ENCODE results near the gene WDPCP. TPM values are rescaled to one million over a fixed set of nuclear protein-coding genes. Genes with fewer than 3 reads are reported as not detected.

WDPCP gene
- total and polyA plus RNA-seq, 2 of the 8 experiments (the other 6 are each of a cell fraction or from before 2014, with no cell fraction given) = 9.3 to 25.8 TPM

GRCh38 chr2:63218800-63219526 lies 369.3 kb downstream of the WDPCP start:
- Histone ChIP-seq H3K27ac (ENCODE audit: low read depth, low read length) (no peak overlapping the region), H3K23ac (ENCODE audit: insufficient read length) (no peak overlapping the region), H2AK5ac (ENCODE audit: low read depth, low read length) (no peak overlapping the region), H3K36me3 (ENCODE audit: control insufficient read depth in 2 of 4, insufficient read depth in 4 of 4, low read length in 3 of 4) (no peaks in the 10 kb centered on the region), H2BK12ac (ENCODE audit: low read depth, low read length) (no peak overlapping the region), H3K56ac (replicated peaks; ENCODE audit: insufficient read length, low read depth, low read length) (no peak overlapping the region), H3K14ac (ENCODE audit: insufficient read length) (no peak overlapping the region), H3K4me3 (ENCODE audit: extremely low read depth in 1 of 4, insufficient read depth in 2 of 4, low read depth in 3 of 4, low read length in 4 of 4) (no peak overlapping the region), H2BK120ac (replicated peaks; ENCODE audit: low read depth, low read length) (no peak overlapping the region), H3K4ac (replicated peaks; ENCODE audit: insufficient read length, low read depth, low read length) (no peak overlapping the region), H3K23me2 (ENCODE audit: low read depth, low read length) (no peaks in the 10 kb centered on the region), H4K20me1 (replicated peaks in 1 of 2; ENCODE audit: control insufficient read depth in 1 of 2, insufficient read depth in 2 of 2, low read length in 2 of 2) (no peaks in the 10 kb centered on the region), H2BK15ac (ENCODE audit: low read length) (no peak overlapping the region), H3K4me2 (ENCODE audit: insufficient read depth in 1 of 2, low read depth in 2 of 2, low read length in 2 of 2) (no peak overlapping the region), H3K18ac (ENCODE audit: extremely low read depth, low read length) (no peak overlapping the region), H3K9ac (replicated peaks in 1 of 4; ENCODE audit: extremely low read depth in 1 of 4, low read depth in 3 of 4, low read length in 3 of 4) (no peak overlapping the region), H4K5ac (ENCODE audit: insufficient read length, low read depth, low read length) (no peak overlapping the region), H3K79me2 (ENCODE audit: control insufficient read depth in 1 of 2, insufficient read depth in 2 of 2, low read length in 2 of 2) (no peaks in the 10 kb centered on the region), H3K9me3 (ENCODE audit: insufficient read depth in 2 of 2, low read depth in 1 of 2, low read length in 1 of 2) (no peaks in the 10 kb centered on the region), H3K27me3 (replicated peaks in 1 of 4; ENCODE audit: control insufficient read depth in 3 of 4, extremely low read depth in 1 of 4, insufficient read depth in 3 of 4, low read length in 3 of 4) (no peaks in the 10 kb centered on the region), H4K91ac (replicated peaks; ENCODE audit: insufficient read length, low read length) (no peak overlapping the region), H2BK5ac (ENCODE audit: low read depth, low read length) (no peak overlapping the region), H3K79me1 (ENCODE audit: low read depth, low read length) (no peaks in the 10 kb centered on the region), H3K4me1 (replicated peaks in 1 of 4; ENCODE audit: control insufficient read depth in 3 of 4, insufficient read depth in 4 of 4, low read length in 3 of 4) (no peaks in the 10 kb centered on the region), H2BK20ac (ENCODE audit: low read length) (no peak overlapping the region), H4K8ac (ENCODE audit: extremely low read depth, insufficient read depth, low read length) (no peak overlapping the region), H2AFZ (ENCODE audit: low read length) (no peak overlapping the region)
- FAIRE-seq = no peak
- CTCF ChIA-PET (ENCODE audit: partially characterized antibody) = no interaction called here
- POLR2A ChIA-PET (ENCODE audit: partially characterized antibody) = no interaction called here
- WGBS, 2 experiments (ENCODE audit: extremely low coverage in 1 of 2, insufficient coverage in 1 of 2, insufficient read length in 1 of 2, insufficient replicate concordance in 2 of 2, low coverage in 1 of 2, low lambda C conversion rate in 2 of 2, missing lambda C conversion rate in 1 of 2) = 88% methylated on average over 4 of the region's 4 CpGs; no CpG with 5 or more reads in 1 of the 2 experiments
- DNase-seq (ENCODE audit: low read depth in 1 of 2, low spot score in 2 of 2) = no peak
- TF ChIP-seq RNF2 (IDR thresholded peaks at IDR 0.05; ENCODE audit: borderline replicate concordance, low read depth, low read length, missing control alignments, poor library complexity, severe bottlenecking) = no peak
- TF ChIP-seq GABPA (IDR thresholded peaks at IDR 0.05; ENCODE audit: borderline replicate concordance, insufficient read depth, low read length) = no peak
- no peak for TF ChIP-seq CREB1 (IDR thresholded peaks at IDR 0.05)
- TF ChIP-seq GTF2F1 (IDR thresholded peaks at IDR 0.05; ENCODE audit: borderline replicate concordance, low read depth, low read length) = no peak
- no peak for TF ChIP-seq RFX5 (IDR thresholded peaks at IDR 0.05; ENCODE audit: borderline replicate concordance, low read depth, low read length)
- TF ChIP-seq BACH1 (IDR thresholded peaks at IDR 0.05; ENCODE audit: low read length) = no peak
- TF ChIP-seq PHF8 (conservative IDR thresholded peaks at IDR 0.05; ENCODE audit: low read depth, low read length) = no peak
- no peak for TF ChIP-seq SUZ12 (IDR thresholded peaks at IDR 0.05; ENCODE audit: low read length)
- no peak for TF ChIP-seq POU5F1 (IDR thresholded peaks at IDR 0.05; ENCODE audit: low read depth, low read length)
- no peak for TF ChIP-seq TAF7 (optimal IDR thresholded peaks at IDR 0.05; ENCODE audit: borderline replicate concordance, low read depth, low read length)
- TF ChIP-seq ATF3 (IDR thresholded peaks at IDR 0.05; ENCODE audit: insufficient read depth, low read depth, low read length) = no peak
